ENCODE data around the gene TIPRL.

GRCh38 chr1:168227620-168228019, 48.9 kb downstream of the TIPRL start:
- no peak for TF ChIP-seq CTCF (IDR thresholded peaks at IDR 0.05)
- no peak for TF ChIP-seq POLR2AphosphoS5 (IDR thresholded peaks at IDR 0.05; ENCODE audit: insufficient read depth in 1 of 2, low read depth in 1 of 2)
